Measurements from ENCODE around the gene MACC1. TPM values are rescaled to one million over a fixed set of nuclear protein-coding genes. Genes with fewer than 3 reads are reported as not detected.

MACC1 gene
- total and polyA plus RNA-seq, 2 donors (not counting 3 experiments of a cell fraction or from before 2014, with no cell fraction given): not detected

DNA sequence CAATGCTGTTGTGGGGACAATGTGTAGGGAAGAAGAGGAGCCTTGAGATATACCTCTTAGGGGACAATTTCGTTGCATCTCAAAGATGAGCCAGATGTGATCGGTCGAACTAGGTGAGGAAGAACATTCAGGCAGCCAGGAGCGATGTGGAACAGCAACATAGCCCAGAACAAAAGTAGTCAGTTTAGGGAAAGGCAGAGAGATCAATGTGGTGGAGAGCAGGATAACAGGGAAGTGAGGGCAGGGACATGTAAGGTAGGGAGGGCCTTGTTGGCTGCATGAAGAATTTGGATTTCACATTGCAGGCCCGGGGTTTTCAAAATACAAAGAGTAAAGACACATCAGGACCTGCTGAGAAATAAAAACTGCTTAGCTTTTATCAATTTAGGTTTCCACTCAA is 29.1 kb upstream of the MACC1 start:
- ChIA-PET POLR2A (no interaction called here), CTCF (interaction anchor here (0.9 kb wide), 1 partner anchor 12 kb away, joined by 4 read pairs; no protein-coding TSS in a partner anchor)
- DNase-seq (ENCODE audit: low read depth, low spot score) (no peak), FAIRE-seq (no peak)
- H3K4me1 ChIP-seq (ENCODE audit: control insufficient read depth, extremely low read depth, insufficient read depth, low read length): no peaks in the 10 kb centered on the region
- H3K36me3 ChIP-seq (ENCODE audit: control insufficient read depth in 2 of 2, extremely low read depth in 1 of 2, insufficient read depth in 2 of 2, low read length in 2 of 2): no peaks in the 10 kb centered on the region
- H3K9me3 ChIP-seq (replicated peaks; ENCODE audit: control insufficient read depth, insufficient read depth, low read length): no peaks in the 10 kb centered on the region
- no peaks in the 10 kb centered on the region for H3K27me3 ChIP-seq (ENCODE audit: control insufficient read depth in 2 of 2, insufficient read depth in 2 of 2, low read length in 2 of 2)
- dilution Hi-C loops (cut with MboI; ENCODE audit: extremely low pct_ligation_motif_present, low sequenced_read_pairs) (no loop called here), intact Hi-C loops (cut with micrococcal nuclease) (no loop called here)
- H3K4me3 ChIP-seq (replicated peaks in 1 of 3; ENCODE audit: insufficient read depth in 1 of 3, low read depth in 1 of 3, low read length in 3 of 3): no peak overlapping the region
- no peaks in the 10 kb centered on the region for H3K79me2 ChIP-seq (ENCODE audit: control insufficient read depth, insufficient read depth, low read length)
- H3K27ac ChIP-seq (ENCODE audit: insufficient read depth, low read depth, low read length): no peak overlapping the region
- H3K9ac ChIP-seq (replicated peaks; ENCODE audit: extremely low read depth, insufficient read depth, low read length): no peak overlapping the region
- TF ChIP-seq, protein P1, sequence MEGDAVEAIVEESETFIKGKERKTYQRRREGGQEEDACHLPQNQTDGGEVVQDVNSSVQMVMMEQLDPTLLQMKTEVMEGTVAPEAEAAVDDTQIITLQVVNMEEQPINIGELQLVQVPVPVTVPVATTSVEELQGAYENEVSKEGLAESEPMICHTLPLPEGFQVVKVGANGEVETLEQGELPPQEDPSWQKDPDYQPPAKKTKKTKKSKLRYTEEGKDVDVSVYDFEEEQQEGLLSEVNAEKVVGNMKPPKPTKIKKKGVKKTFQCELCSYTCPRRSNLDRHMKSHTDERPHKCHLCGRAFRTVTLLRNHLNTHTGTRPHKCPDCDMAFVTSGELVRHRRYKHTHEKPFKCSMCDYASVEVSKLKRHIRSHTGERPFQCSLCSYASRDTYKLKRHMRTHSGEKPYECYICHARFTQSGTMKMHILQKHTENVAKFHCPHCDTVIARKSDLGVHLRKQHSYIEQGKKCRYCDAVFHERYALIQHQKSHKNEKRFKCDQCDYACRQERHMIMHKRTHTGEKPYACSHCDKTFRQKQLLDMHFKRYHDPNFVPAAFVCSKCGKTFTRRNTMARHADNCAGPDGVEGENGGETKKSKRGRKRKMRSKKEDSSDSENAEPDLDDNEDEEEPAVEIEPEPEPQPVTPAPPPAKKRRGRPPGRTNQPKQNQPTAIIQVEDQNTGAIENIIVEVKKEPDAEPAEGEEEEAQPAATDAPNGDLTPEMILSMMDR (IDR thresholded peaks at IDR 0.05; ENCODE audit: extremely low read depth in 1 of 2, insufficient read depth in 1 of 2, low read depth in 1 of 2, low read length in 2 of 2): no peak
- TF ChIP-seq, protein P2, sequence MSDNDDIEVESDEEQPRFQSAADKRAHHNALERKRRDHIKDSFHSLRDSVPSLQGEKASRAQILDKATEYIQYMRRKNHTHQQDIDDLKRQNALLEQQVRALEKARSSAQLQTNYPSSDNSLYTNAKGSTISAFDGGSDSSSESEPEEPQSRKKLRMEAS (IDR thresholded peaks at IDR 0.05; ENCODE audit: insufficient read depth, insufficient read length): no peak
- TF ChIP-seq POLR2AphosphoS5 (IDR thresholded peaks at IDR 0.05; ENCODE audit: insufficient read depth, low read depth, low read length) (no peak), MYC (IDR thresholded peaks at IDR 0.05; ENCODE audit: low read depth, low read length) (no peak), FOS (IDR thresholded peaks at IDR 0.05; ENCODE audit: borderline replicate concordance, insufficient read depth, low read length) (no peak), GATA2 (IDR thresholded peaks at IDR 0.05; ENCODE audit: insufficient read depth, insufficient read length, low read depth, low read length) (no peak), EZH2 (IDR thresholded peaks at IDR 0.05; ENCODE audit: borderline replicate concordance, low read depth, low read length, severe bottlenecking) (no peak), JUN (IDR thresholded peaks at IDR 0.05; ENCODE audit: borderline replicate concordance, insufficient read depth, insufficient read length, low read depth) (no peak), POLR2A (IDR thresholded peaks at IDR 0.05; ENCODE audit: low read depth, low read length) (no peak)
- no peak overlapping the region for H2AFZ ChIP-seq (ENCODE audit: low read depth, low read length)
- no TSS peak for BruUV-seq (replicated peaks)
- H3K9me1 ChIP-seq (replicated peaks; ENCODE audit: control insufficient read depth, extremely low read depth, insufficient read depth, low read length): no peaks in the 10 kb centered on the region
- H3K4me2 ChIP-seq (ENCODE audit: insufficient read depth, low read length): no peak overlapping the region
- H4K20me1 ChIP-seq (replicated peaks; ENCODE audit: control insufficient read depth, extremely low read depth, insufficient read depth, low read length): no peaks in the 10 kb centered on the region
